Endothelial cell of umbilical vein (primary cell): ENCODE results near the gene RNASEH2B. TPM values are rescaled to one million over a fixed set of nuclear protein-coding genes. Genes with fewer than 3 reads are reported as not detected.

ENCODE experiments used
- BruUV-seq: library from RNA; stranded (reverse); fragments of 400-500 nt; replicated peaks from 2 replicates; lab custom pipeline; 2021; lab: Mats Ljungman, UMichigan
- CTCF ChIA-PET: fragments of 300-600, 350-600 bp; sonication (Branson Sonifier 250); formaldehyde crosslinking; loops from one replicate; lab custom pipeline; 2021; ENCODE audit warnings: antibody characterized with exemption, inconsistent platforms; lab: Charles Lee
- POLR2A ChIA-PET: fragments of 300-600, 350-600 bp; sonication (Branson Sonifier 250); formaldehyde crosslinking; loops from one replicate; lab custom pipeline; 2021; ENCODE audit warnings: antibody characterized with exemption, inconsistent platforms; lab: Charles Lee
- DNase-seq: peaks from one replicate; pipeline ENCODE4 v3.0.0-alpha.2; 2011; ENCODE audit warnings: low read depth, low spot score
- FAIRE-seq: peaks from 2 replicates; lab custom pipeline; 2011; peaks lifted over from hg19 to GRCh38; lab: Jason Lieb, UNC
- H2AFZ ChIP-seq: 2 replicates; pipeline ENCODE4 v1.6.0; 2012; ENCODE audit warnings: low read depth, low read length, control low read depth, inconsistent platforms
- H3K27ac ChIP-seq: 2 replicates; pipeline ENCODE4 v1.5.1; 2011; ENCODE audit warnings: low read depth, mild to moderate bottlenecking, control low read depth, low read length, moderate library complexity; ENCODE audit not compliant: insufficient read depth
- H3K27me3 ChIP-seq, 2 experiments: 2 replicates each; pipeline versions ENCODE4 v1.6.0 to v1.6.1; 2011; ENCODE audit warnings: low read length in 2 of 2, mixed read lengths in 1 of 2; ENCODE audit not compliant: control insufficient read depth in 2 of 2, insufficient read depth in 2 of 2
- H3K36me3 ChIP-seq, 2 experiments: 2 replicates in 1 of 2; 3 replicates in 1 of 2; pipeline ENCODE4 v1.5.1; 2011; ENCODE audit warnings: low read length in 2 of 2, mild to moderate bottlenecking in 1 of 2, moderate library complexity in 1 of 2; ENCODE audit not compliant: control insufficient read depth in 2 of 2, insufficient read depth in 2 of 2; ENCODE audit errors: extremely low read depth in 1 of 2
- H3K4me1 ChIP-seq: 3 replicates; pipeline ENCODE4 v1.5.1; 2011; ENCODE audit warnings: mild to moderate bottlenecking, low read length; ENCODE audit not compliant: control insufficient read depth, insufficient read depth; ENCODE audit errors: extremely low read depth
- H3K4me2 ChIP-seq: 2 replicates; pipeline ENCODE4 v1.6.1; 2011; ENCODE audit warnings: low read length, control low read depth, mixed read lengths; ENCODE audit not compliant: insufficient read depth
- H3K4me3 ChIP-seq, 3 experiments: fragments of 200-600 bp in 1 of 3; sonication (generic), shearing (Covaris generic) in 1 of 3; replicated peaks in 1 of 3; 2 replicates each; pipeline ENCODE4 v1.5.1; 2011 to 2016; ENCODE audit warnings: control low read depth in 3 of 3, low read length in 3 of 3, mild to moderate bottlenecking in 2 of 3, inconsistent platforms in 1 of 3, low read depth in 1 of 3, moderate library complexity in 1 of 3; ENCODE audit not compliant: insufficient read depth in 1 of 3
- H3K79me2 ChIP-seq: 2 replicates; pipeline ENCODE4 v1.6.0; 2012; ENCODE audit warnings: low read length, inconsistent platforms; ENCODE audit not compliant: control insufficient read depth, insufficient read depth
- H3K9ac ChIP-seq: replicated peaks from 2 replicates; pipeline ENCODE3; 2011; ENCODE audit warnings: low read length, control low read depth; ENCODE audit not compliant: insufficient read depth; ENCODE audit errors: extremely low read depth
- H3K9me1 ChIP-seq: replicated peaks from 3 replicates; pipeline ENCODE4 v1.6.0; 2011; ENCODE audit warnings: mild to moderate bottlenecking, low read length; ENCODE audit not compliant: control insufficient read depth, insufficient read depth; ENCODE audit errors: extremely low read depth
- H3K9me3 ChIP-seq: replicated peaks from 2 replicates; pipeline ENCODE4 v1.5.1; 2012; ENCODE audit warnings: low read length, inconsistent platforms; ENCODE audit not compliant: control insufficient read depth, insufficient read depth
- H4K20me1 ChIP-seq: replicated peaks from 2 replicates; pipeline ENCODE3; 2011; ENCODE audit warnings: mild to moderate bottlenecking, low read length; ENCODE audit not compliant: control insufficient read depth, insufficient read depth; ENCODE audit errors: extremely low read depth
- EZH2 ChIP-seq: IDR thresholded peaks from 2 replicates; pipeline ENCODE4 v1.6.1; 2012; ENCODE audit warnings: borderline replicate concordance, low read depth, mild to moderate bottlenecking, moderate library complexity, low read length, inconsistent platforms; ENCODE audit not compliant: severe bottlenecking
- FOS ChIP-seq: IDR thresholded peaks from 2 replicates; pipeline ENCODE4 v1.6.1; 2011; ENCODE audit warnings: mild to moderate bottlenecking, low read length, moderate library complexity, borderline replicate concordance; ENCODE audit not compliant: insufficient read depth
- GATA2 ChIP-seq: IDR thresholded peaks from 2 replicates; pipeline ENCODE4 v1.7.0; 2011; ENCODE audit warnings: low read depth, mild to moderate bottlenecking, moderate library complexity, mixed read lengths, low read length; ENCODE audit not compliant: insufficient read length, insufficient read depth
- JUN ChIP-seq: IDR thresholded peaks from 2 replicates; pipeline ENCODE4 v1.6.1; 2011; ENCODE audit warnings: borderline replicate concordance, low read depth; ENCODE audit not compliant: insufficient read length, insufficient read depth
- MYC ChIP-seq: IDR thresholded peaks from one replicate; pipeline ENCODE4 v1.6.1; 2011; ENCODE audit warnings: mild to moderate bottlenecking, low read depth, low read length
- POLR2A ChIP-seq: IDR thresholded peaks from 2 replicates; pipeline ENCODE4 v1.6.1; 2012; ENCODE audit warnings: low read depth, mild to moderate bottlenecking, control low read depth, low read length
- POLR2AphosphoS5 ChIP-seq: IDR thresholded peaks from 2 replicates; pipeline ENCODE4 v1.6.1; 2012; ENCODE audit warnings: low read depth, mild to moderate bottlenecking, control low read depth, low read length, moderate library complexity; ENCODE audit not compliant: insufficient read depth
- dilution Hi-C: fragments of 300-500 bp; cut with MboI; formaldehyde crosslinking; loops from one replicate; pipeline ENCODE4 v1.15.0; 2019; ENCODE audit warnings: low sequenced_read_pairs; ENCODE audit not compliant: extremely low pct_ligation_motif_present
- intact Hi-C: fragments of 100-400 bp; cut with micrococcal nuclease; formaldehyde crosslinking; loops from one replicate; pipeline ENCODE4 v1.10.0; 2022
- polyA plus RNA-seq, 4 experiments: library from polyadenylated mRNA; depleted of rRNA in 3 of 4; stranded (reverse) in 3 of 4; unstranded in 1 of 4; fragments of >200 nt; gene quantifications; 2 replicates each; pipeline versions ENCODE4 v1.2.1 to v1.2.3, GENCODE V29; 2011 to 2012; ENCODE audit warnings: missing spikeins in 1 of 4
- total RNA-seq: library from RNA; stranded (reverse); gene quantifications from 2 replicates; pipeline ENCODE4 v1.2.3, GENCODE V29; 2021
- TF ChIP-seq, protein P1 (sequence below), 2 donors: IDR thresholded peaks; 1 replicate in 1 of 2; 2 replicates in 1 of 2; pipeline ENCODE4 v1.5.1; 2011; ENCODE audit warnings: low read length in 2 of 2, mild to moderate bottlenecking in 2 of 2, moderate library complexity in 2 of 2, control low read depth in 1 of 2, inconsistent platforms in 1 of 2, low read depth in 1 of 2; ENCODE audit not compliant: insufficient read depth in 1 of 2; ENCODE audit errors: extremely low read depth in 1 of 2
- TF ChIP-seq, protein P2 (sequence below): IDR thresholded peaks from 2 replicates; pipeline ENCODE4 v1.6.1; 2011; ENCODE audit not compliant: insufficient read depth, insufficient read length

The RNASEH2B gene
- total and polyA plus RNA-seq, 2 donors (not counting 3 experiments of a cell fraction or from before 2014, with no cell fraction given), result 8.9 to 25.1 TPM

DNA sequence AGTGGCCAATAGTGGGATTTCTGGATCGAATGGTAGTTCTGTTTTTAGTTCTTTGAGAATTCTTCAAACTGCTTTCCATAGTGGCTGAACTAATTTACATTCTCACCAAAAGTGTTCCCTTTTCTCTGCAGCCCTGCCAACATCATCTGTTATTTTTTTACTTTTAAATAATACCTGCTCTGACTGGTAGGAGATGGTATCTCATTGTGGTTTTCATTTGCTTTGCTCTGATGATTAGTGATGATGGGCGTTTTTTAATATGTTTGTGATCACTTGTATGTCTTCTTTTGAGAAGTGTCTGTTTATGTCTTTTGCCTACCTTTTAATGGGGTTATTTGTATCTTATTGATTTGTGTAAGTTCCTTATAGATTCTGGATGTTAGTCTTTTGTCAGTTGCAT, 48.0 kb downstream of the RNASEH2B start:
- dilution Hi-C loops, result no loop called here
- no peak overlapping the region for H3K27ac ChIP-seq
- H3K4me1 ChIP-seq, result no peaks in the 10 kb centered on the region
- no peak overlapping the region for H3K4me2 ChIP-seq
- H3K9me1 ChIP-seq, result no peaks in the 10 kb centered on the region
- H3K79me2 ChIP-seq, result no peaks in the 10 kb centered on the region
- no peaks in the 10 kb centered on the region for H3K9me3 ChIP-seq
- H3K36me3 ChIP-seq, result no peaks in the 10 kb centered on the region
- DNase-seq (no peak), FAIRE-seq (no peak)
- CTCF ChIA-PET, result no interaction called here
- POLR2A ChIA-PET, result no interaction called here
- intact Hi-C loops, result no loop called here
- no peaks in the 10 kb centered on the region for H3K27me3 ChIP-seq
- no TSS peak for BruUV-seq
- no peak overlapping the region for H3K9ac ChIP-seq
- no peaks in the 10 kb centered on the region for H4K20me1 ChIP-seq
- no peak overlapping the region for H2AFZ ChIP-seq
- H3K4me3 ChIP-seq, result no peak overlapping the region
- no peak for TF ChIP-seq GATA2
- no peak for TF ChIP-seq EZH2

GRCh38 chr13:50969691-50970090, 60.1 kb downstream of the RNASEH2B start:
- CTCF ChIA-PET, result interaction anchor here (1.0 to 2.0 kb wide), 2 partner anchors 9 to 66 kb away, joined by 3 to 4 read pairs; no protein-coding TSS in a partner anchor
- intact Hi-C loops, result no loop called here
- POLR2A ChIA-PET, result no interaction called here

More at GRCh38 chr13:50969691-50970090, 60.1 kb downstream of the RNASEH2B start:
- Histone ChIP-seq H3K9me1 (no peaks in the 10 kb centered on the region), H3K4me3 (no peak overlapping the region), H3K4me2 (no peak overlapping the region), H3K79me2 (no peaks in the 10 kb centered on the region), H3K4me1 (no peaks in the 10 kb centered on the region), H3K9me3 (no peaks in the 10 kb centered on the region), H2AFZ (no peak overlapping the region), H3K9ac (no peak overlapping the region), H4K20me1 (no peaks in the 10 kb centered on the region), H3K36me3 (no peaks in the 10 kb centered on the region), H3K27me3 (no peaks in the 10 kb centered on the region), H3K27ac (no peak overlapping the region)
- FAIRE-seq (no peak), DNase-seq (no peak)
- dilution Hi-C loops, result no loop called here
- TF ChIP-seq GATA2 (no peak), FOS (no peak), POLR2AphosphoS5 (no peak), POLR2A (no peak), MYC (no peak), EZH2 (no peak), JUN (no peak)
- TF ChIP-seq, protein P1, sequence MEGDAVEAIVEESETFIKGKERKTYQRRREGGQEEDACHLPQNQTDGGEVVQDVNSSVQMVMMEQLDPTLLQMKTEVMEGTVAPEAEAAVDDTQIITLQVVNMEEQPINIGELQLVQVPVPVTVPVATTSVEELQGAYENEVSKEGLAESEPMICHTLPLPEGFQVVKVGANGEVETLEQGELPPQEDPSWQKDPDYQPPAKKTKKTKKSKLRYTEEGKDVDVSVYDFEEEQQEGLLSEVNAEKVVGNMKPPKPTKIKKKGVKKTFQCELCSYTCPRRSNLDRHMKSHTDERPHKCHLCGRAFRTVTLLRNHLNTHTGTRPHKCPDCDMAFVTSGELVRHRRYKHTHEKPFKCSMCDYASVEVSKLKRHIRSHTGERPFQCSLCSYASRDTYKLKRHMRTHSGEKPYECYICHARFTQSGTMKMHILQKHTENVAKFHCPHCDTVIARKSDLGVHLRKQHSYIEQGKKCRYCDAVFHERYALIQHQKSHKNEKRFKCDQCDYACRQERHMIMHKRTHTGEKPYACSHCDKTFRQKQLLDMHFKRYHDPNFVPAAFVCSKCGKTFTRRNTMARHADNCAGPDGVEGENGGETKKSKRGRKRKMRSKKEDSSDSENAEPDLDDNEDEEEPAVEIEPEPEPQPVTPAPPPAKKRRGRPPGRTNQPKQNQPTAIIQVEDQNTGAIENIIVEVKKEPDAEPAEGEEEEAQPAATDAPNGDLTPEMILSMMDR (IDR thresholded peaks at IDR 0.05; ENCODE audit: extremely low read depth in 1 of 2, insufficient read depth in 1 of 2, low read depth in 1 of 2, low read length in 2 of 2), result no peak
- TF ChIP-seq, protein P2, sequence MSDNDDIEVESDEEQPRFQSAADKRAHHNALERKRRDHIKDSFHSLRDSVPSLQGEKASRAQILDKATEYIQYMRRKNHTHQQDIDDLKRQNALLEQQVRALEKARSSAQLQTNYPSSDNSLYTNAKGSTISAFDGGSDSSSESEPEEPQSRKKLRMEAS, result no peak
- BruUV-seq, result no TSS peak
